Measurements from ENCODE around the gene SOX9. TPM values are rescaled to one million over a fixed set of nuclear protein-coding genes. Genes with fewer than 3 reads are reported as not detected.

Gene SOX9
- total and polyA plus RNA-seq, 2 of the 8 experiments (the other 6 are each of a cell fraction or from before 2014, with no cell fraction given), result 1.9 to 4.9 TPM

DNA sequence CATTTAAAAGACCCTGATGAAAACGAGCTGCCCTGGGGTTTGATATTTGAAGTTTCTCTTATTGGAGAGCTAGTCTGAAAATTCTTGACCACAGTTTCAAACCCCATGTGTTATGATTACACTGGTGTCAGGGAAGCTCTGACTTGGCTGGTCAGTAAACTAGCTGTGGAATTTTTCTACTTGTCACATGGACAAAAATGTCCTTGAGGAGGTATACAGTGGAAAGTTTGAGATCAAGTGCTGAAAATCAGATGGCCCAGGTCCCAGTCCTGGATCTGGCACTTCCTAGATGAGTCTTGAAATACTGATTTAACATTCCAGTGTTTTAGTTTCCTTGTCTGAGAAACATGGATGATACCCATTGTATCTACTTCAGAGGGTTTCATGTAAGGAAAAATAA is 30.7 kb upstream of the SOX9 start:
- ChIA-PET POLR2A (ENCODE audit: partially characterized antibody) (no interaction called here), CTCF (ENCODE audit: partially characterized antibody) (interaction anchor here (0.8 to 1.2 kb wide), 3 partner anchors 12 to 617 kb away, joined by 3 to 4 read pairs (median 3); no protein-coding TSS in a partner anchor)
- Histone ChIP-seq H2BK5ac (ENCODE audit: low read depth, low read length) (no peak overlapping the region), H4K20me1 (replicated peaks in 1 of 2; ENCODE audit: control insufficient read depth in 1 of 2, insufficient read depth in 2 of 2, low read length in 2 of 2) (no peaks in the 10 kb centered on the region), H3K23me2 (ENCODE audit: low read depth, low read length) (no peaks in the 10 kb centered on the region), H2AK5ac (ENCODE audit: low read depth, low read length) (no peak overlapping the region), H2BK15ac (ENCODE audit: low read length) (no peak overlapping the region), H4K8ac (ENCODE audit: extremely low read depth, insufficient read depth, low read length) (no peak overlapping the region), H3K36me3 (ENCODE audit: control insufficient read depth in 2 of 4, insufficient read depth in 4 of 4, low read length in 3 of 4) (no peaks in the 10 kb centered on the region), H3K4me1 (replicated peaks in 1 of 4; ENCODE audit: control insufficient read depth in 3 of 4, insufficient read depth in 4 of 4, low read length in 3 of 4) (no peaks in the 10 kb centered on the region), H2BK12ac (ENCODE audit: low read depth, low read length) (no peak overlapping the region), H3K79me2 (ENCODE audit: control insufficient read depth in 1 of 2, insufficient read depth in 2 of 2, low read length in 2 of 2) (no peaks in the 10 kb centered on the region), H3K27me3 (replicated peaks in 1 of 4; ENCODE audit: control insufficient read depth in 3 of 4, extremely low read depth in 1 of 4, insufficient read depth in 3 of 4, low read length in 3 of 4) (no peaks in the 10 kb centered on the region), H3K4me2 (ENCODE audit: insufficient read depth in 1 of 2, low read depth in 2 of 2, low read length in 2 of 2) (no peak overlapping the region), H3K27ac (ENCODE audit: low read depth, low read length) (no peak overlapping the region), H3K14ac (ENCODE audit: insufficient read length) (no peak overlapping the region), H3K9ac (replicated peaks in 1 of 4; ENCODE audit: extremely low read depth in 1 of 4, low read depth in 3 of 4, low read length in 3 of 4) (no peak overlapping the region), H2BK20ac (ENCODE audit: low read length) (no peak overlapping the region), H3K56ac (replicated peaks; ENCODE audit: insufficient read length, low read depth, low read length) (no peak overlapping the region), H3K9me3 (ENCODE audit: insufficient read depth in 2 of 2, low read depth in 1 of 2, low read length in 1 of 2) (no peaks in the 10 kb centered on the region), H3K18ac (ENCODE audit: extremely low read depth, low read length) (no peak overlapping the region), H2AFZ (ENCODE audit: low read length) (no peak overlapping the region), H4K5ac (ENCODE audit: insufficient read length, low read depth, low read length) (no peak overlapping the region), H2BK120ac (replicated peaks; ENCODE audit: low read depth, low read length) (no peak overlapping the region), H4K91ac (replicated peaks; ENCODE audit: insufficient read length, low read length) (no peak overlapping the region), H3K4ac (replicated peaks; ENCODE audit: insufficient read length, low read depth, low read length) (no peak overlapping the region), H3K23ac (ENCODE audit: insufficient read length) (no peak overlapping the region), H3K4me3 (ENCODE audit: extremely low read depth in 1 of 4, insufficient read depth in 2 of 4, low read depth in 3 of 4, low read length in 4 of 4) (no peak overlapping the region), H3K79me1 (ENCODE audit: low read depth, low read length) (no peaks in the 10 kb centered on the region)
- no peak for DNase-seq (ENCODE audit: low read depth in 1 of 2, low spot score in 2 of 2)
- WGBS, 2 experiments (ENCODE audit: extremely low coverage in 1 of 2, insufficient coverage in 1 of 2, insufficient read length in 1 of 2, insufficient replicate concordance in 2 of 2, low coverage in 1 of 2, low lambda C conversion rate in 2 of 2, missing lambda C conversion rate in 1 of 2), result 72% methylated on average over 1 of the region's 1 CpG; no CpG with 5 or more reads in 1 of the 2 experiments
- no peak for FAIRE-seq
- no peak for TF ChIP-seq POLR2AphosphoS5 (IDR thresholded peaks at IDR 0.05; ENCODE audit: low read depth, low read length)
- TF ChIP-seq SIX5 (IDR thresholded peaks at IDR 0.05; ENCODE audit: low read depth, low read length), result no peak
- TF ChIP-seq TCF12 (IDR thresholded peaks at IDR 0.05; ENCODE audit: low read depth, low read length), result no peak
- TF ChIP-seq RAD21 (IDR thresholded peaks at IDR 0.05 in 1 of 2, conservative IDR thresholded peaks at IDR 0.05 in 1 of 2; ENCODE audit: low read depth in 2 of 2, low read length in 2 of 2), result no peak
- no peak for TF ChIP-seq ATF3 (IDR thresholded peaks at IDR 0.05; ENCODE audit: insufficient read depth, low read depth, low read length)
- no peak for TF ChIP-seq BACH1 (IDR thresholded peaks at IDR 0.05; ENCODE audit: low read length)
- TF ChIP-seq SP4 (IDR thresholded peaks at IDR 0.05; ENCODE audit: low read length), result no peak
- TF ChIP-seq CHD2 (IDR thresholded peaks at IDR 0.05; ENCODE audit: low read length), result no peak
- TF ChIP-seq EZH2 (IDR thresholded peaks at IDR 0.05; ENCODE audit: low read depth, low read length, severe bottlenecking), result no peak
- no peak for TF ChIP-seq PHF8 (conservative IDR thresholded peaks at IDR 0.05; ENCODE audit: low read depth, low read length)
- no peak for TF ChIP-seq MAX (IDR thresholded peaks at IDR 0.05)
- TF ChIP-seq NRF1 (IDR thresholded peaks at IDR 0.05; ENCODE audit: low read depth, low read length), result no peak
- TF ChIP-seq USF2 (IDR thresholded peaks at IDR 0.05; ENCODE audit: low read length), result no peak
